GM13977 (cell line): ENCODE results near the gene VANGL1.

Experiments
- DNase-seq: peaks from one replicate; pipeline ENCODE4 v3.0.0; 2012; ENCODE audit warnings: low spot score
- CTCF ChIP-seq: IDR thresholded peaks from 2 replicates; pipeline ENCODE4 v1.5.1; 2012; ENCODE audit warnings: mild to moderate bottlenecking, control low read depth; ENCODE audit not compliant: insufficient read depth; ENCODE audit errors: extremely low read depth, missing control alignments
- in situ Hi-C: fragments of 300-500 bp; cut with MboI; formaldehyde crosslinking; loops from one replicate; pipeline ENCODE4 v1.12.0; 2022; ENCODE audit warnings: low sequenced_read_pairs, low pct_unique_long_range_greater_than_20kb, mixed read lengths, inconsistent platforms; ENCODE audit not compliant: unreplicated experiment

The VANGL1 gene

GRCh38 chr1:115705963-115706362 lies 64.2 kb downstream of the VANGL1 start:
- no peak for TF ChIP-seq CTCF
- in situ Hi-C loops: loop anchor here (10.0 kb wide), 1 partner anchor 91 kb away; no protein-coding TSS in a partner anchor
- no peak for DNase-seq

- in situ Hi-C loops: loop anchor here (10.0 kb wide), 1 partner anchor 92 kb away; no protein-coding TSS in a partner anchor
- TF ChIP-seq CTCF: peak; percentile 62
- peak; percentile 41 for DNase-seq
These were observed 65.0 kb downstream of the VANGL1 start for GRCh38 chr1:115706587-115707425.

- DNase-seq: no peak
- no peak for TF ChIP-seq CTCF
- in situ Hi-C loops: no loop called here
These were observed 69.3 kb downstream of the VANGL1 start for GRCh38 chr1:115710859-115711624.

GRCh38 chr1:115712911-115713609 lies 71.3 kb downstream of the VANGL1 start:
- no peak for DNase-seq
- no peak for TF ChIP-seq CTCF
- in situ Hi-C loops: no loop called here

- no peak for TF ChIP-seq CTCF
- in situ Hi-C loops: no loop called here
- DNase-seq: no peak
These were observed 72.1 kb downstream of the VANGL1 start for GRCh38 chr1:115713906-115714305.

- TF ChIP-seq CTCF: no peak
- in situ Hi-C loops: loop anchor here (5.0 kb wide), 1 partner anchor 58 kb away; no protein-coding TSS in a partner anchor
- no peak for DNase-seq
These were observed 72.9 kb downstream of the VANGL1 start for GRCh38 chr1:115714572-115715141.
